ENCODE measurements around the gene VDAC2. TPM values are rescaled to one million over a fixed set of nuclear protein-coding genes. Genes with fewer than 3 reads are reported as not detected.

The VDAC2 gene
- total RNA-seq, 2 experiments from 2014 or later, result 98.6 to 122 TPM

- no peak overlapping the region for H3K27ac Mint-ChIP-seq
- no peaks in the 10 kb centered on the region for H3K36me3 Mint-ChIP-seq (ENCODE audit: low read depth)
- no peaks in the 10 kb centered on the region for H3K9me3 Mint-ChIP-seq
- no peaks in the 10 kb centered on the region for H3K4me1 Mint-ChIP-seq
- H3K4me3 Mint-ChIP-seq, result no peak overlapping the region
- POLR2A ChIA-PET, result no interaction called here
- DNase-seq, result no peak
- CTCF ChIA-PET, result interaction anchor here (3.9 kb wide), 1 partner anchor 10 kb away, joined by 28 read pairs; the partner anchor contains the start of gene COMTD1
- no peaks in the 10 kb centered on the region for H3K27me3 Mint-ChIP-seq
Measured at GRCh38 chr10:75246506-75246905, 35.9 kb downstream of the VDAC2 start.

GRCh38 chr10:75247797-75248196, 37.2 kb downstream of the VDAC2 start:
- CTCF ChIA-PET, result interaction anchor here (3.9 kb wide), 1 partner anchor 11 kb away, joined by 28 read pairs; the partner anchor contains the start of gene COMTD1
- peaks cover 4% of the 10 kb centered on the region for H3K9me3 Mint-ChIP-seq
- POLR2A ChIA-PET, result no interaction called here
- H3K36me3 Mint-ChIP-seq (ENCODE audit: low read depth), result no peaks in the 10 kb centered on the region
- H3K4me1 Mint-ChIP-seq, result no peaks in the 10 kb centered on the region
- H3K4me3 Mint-ChIP-seq, result no peak overlapping the region
- H3K27me3 Mint-ChIP-seq, result no peaks in the 10 kb centered on the region
- no peak for DNase-seq
- H3K27ac Mint-ChIP-seq, result no peak overlapping the region

- no peak for DNase-seq
- Mint-ChIP-seq H3K27ac (no peak overlapping the region), H3K27me3 (no peaks in the 10 kb centered on the region), H3K4me1 (no peaks in the 10 kb centered on the region), H3K4me3 (no peak overlapping the region), H3K9me3 (peaks cover 19% of the 10 kb centered on the region), H3K36me3 (ENCODE audit: low read depth) (peaks cover 4% of the 10 kb centered on the region)
- ChIA-PET CTCF (interaction anchor here (3.9 kb wide), 1 partner anchor 14 kb away, joined by 20 read pairs; the partner anchor contains the start of gene COMTD1), POLR2A (no interaction called here)
Measured at GRCh38 chr10:75250934-75251333, 40.3 kb downstream of the VDAC2 start.

GRCh38 chr10:75253281-75254220, 43.0 kb downstream of the VDAC2 start:
- DNase-seq, result no peak
- Mint-ChIP-seq H3K27ac (no peak overlapping the region), H3K36me3 (ENCODE audit: low read depth) (peaks cover 4% of the 10 kb centered on the region), H3K4me1 (no peaks in the 10 kb centered on the region), H3K4me3 (no peak overlapping the region), H3K27me3 (no peaks in the 10 kb centered on the region), H3K9me3 (peaks cover 19% of the 10 kb centered on the region)
- ChIA-PET POLR2A (no interaction called here), CTCF (interaction anchor here (1.2 kb wide), 1 partner anchor 16 kb away, joined by 3 read pairs; no protein-coding TSS in a partner anchor)

GRCh38 chr10:75254739-75255138, 44.1 kb downstream of the VDAC2 start:
- ChIA-PET POLR2A (no interaction called here), CTCF (no interaction called here)
- Mint-ChIP-seq H3K4me3 (no peak overlapping the region), H3K27ac (no peak overlapping the region), H3K9me3 (peaks cover 19% of the 10 kb centered on the region), H3K4me1 (no peaks in the 10 kb centered on the region), H3K27me3 (no peaks in the 10 kb centered on the region), H3K36me3 (ENCODE audit: low read depth) (peaks cover 4% of the 10 kb centered on the region)
- DNase-seq, result no peak

- Mint-ChIP-seq H3K9me3 (peaks cover 3% of the 10 kb centered on the region), H3K4me3 (no peak overlapping the region), H3K27me3 (no peaks in the 10 kb centered on the region), H3K36me3 (ENCODE audit: low read depth) (no peaks in the 10 kb centered on the region), H3K4me1 (no peaks in the 10 kb centered on the region), H3K27ac (no peak overlapping the region)
- DNase-seq, result no peak
- ChIA-PET CTCF (no interaction called here), POLR2A (no interaction called here)
Measured at GRCh38 chr10:75260990-75261389, 50.4 kb downstream of the VDAC2 start.

GRCh38 chr10:75261813-75262705, 51.5 kb downstream of the VDAC2 start:
- Mint-ChIP-seq H3K27me3 (no peaks in the 10 kb centered on the region), H3K36me3 (ENCODE audit: low read depth) (no peaks in the 10 kb centered on the region), H3K9me3 (peaks cover 3% of the 10 kb centered on the region), H3K4me1 (no peaks in the 10 kb centered on the region), H3K27ac (no peak overlapping the region), H3K4me3 (no peak overlapping the region)
- DNase-seq, result no peak
- POLR2A ChIA-PET, result no interaction called here
- CTCF ChIA-PET, result interaction anchor here (1.5 kb wide), 1 partner anchor 26 kb away, joined by 3 read pairs; the partner anchor contains the start of gene COMTD1

- CTCF ChIA-PET, result interaction anchor here (1.0 kb wide), 1 partner anchor 987 kb away, joined by 3 read pairs; no protein-coding TSS in a partner anchor
Measured at GRCh38 chr10:75263806-75264205, 53.2 kb downstream of the VDAC2 start.

GRCh38 chr10:75265856-75266255, 55.3 kb downstream of the VDAC2 start:
- no peaks in the 10 kb centered on the region for H3K4me1 Mint-ChIP-seq

More at GRCh38 chr10:75263806-75264205, 53.2 kb downstream of the VDAC2 start:
- Mint-ChIP-seq H3K27ac (no peak overlapping the region), H3K4me3 (no peak overlapping the region), H3K27me3 (no peaks in the 10 kb centered on the region), H3K9me3 (peaks cover 3% of the 10 kb centered on the region), H3K4me1 (no peaks in the 10 kb centered on the region), H3K36me3 (ENCODE audit: low read depth) (no peaks in the 10 kb centered on the region)
- POLR2A ChIA-PET, result no interaction called here
- no peak for DNase-seq

GRCh38 chr10:75266945-75267344, 56.3 kb downstream of the VDAC2 start:
- H3K4me1 Mint-ChIP-seq, result no peaks in the 10 kb centered on the region
- no peak overlapping the region for H3K4me3 Mint-ChIP-seq
- DNase-seq, result no peak
- no peaks in the 10 kb centered on the region for H3K36me3 Mint-ChIP-seq (ENCODE audit: low read depth)
- no peaks in the 10 kb centered on the region for H3K27me3 Mint-ChIP-seq
- no peaks in the 10 kb centered on the region for H3K9me3 Mint-ChIP-seq
- POLR2A ChIA-PET, result no interaction called here
- no peak overlapping the region for H3K27ac Mint-ChIP-seq
- CTCF ChIA-PET, result no interaction called here

More at GRCh38 chr10:75265856-75266255, 55.3 kb downstream of the VDAC2 start:
- no peak overlapping the region for H3K4me3 Mint-ChIP-seq
- no peaks in the 10 kb centered on the region for H3K36me3 Mint-ChIP-seq (ENCODE audit: low read depth)
- CTCF ChIA-PET, result no interaction called here
- no peak overlapping the region for H3K27ac Mint-ChIP-seq
- POLR2A ChIA-PET, result no interaction called here
- no peak for DNase-seq
- H3K9me3 Mint-ChIP-seq, result peaks cover under 1% of the 10 kb centered on the region
- no peaks in the 10 kb centered on the region for H3K27me3 Mint-ChIP-seq

- Mint-ChIP-seq H3K4me1 (no peaks in the 10 kb centered on the region), H3K36me3 (ENCODE audit: low read depth) (no peaks in the 10 kb centered on the region), H3K27me3 (no peaks in the 10 kb centered on the region), H3K27ac (no peak overlapping the region), H3K9me3 (no peaks in the 10 kb centered on the region), H3K4me3 (no peak overlapping the region)
- POLR2A ChIA-PET, result interaction anchor here (0.7 kb wide), 1 partner anchor 92 kb away, joined by 3 read pairs; no protein-coding TSS in a partner anchor
- CTCF ChIA-PET, result interaction anchor here (0.6 kb wide), 2 partner anchors 20 to 274 kb away, joined by 3 read pairs; no protein-coding TSS in a partner anchor
- no peak for DNase-seq
Measured at GRCh38 chr10:75269605-75270004, 59.0 kb downstream of the VDAC2 start.

GRCh38 chr10:75272094-75272493, 61.5 kb downstream of the VDAC2 start:
- H3K27ac Mint-ChIP-seq, result no peak overlapping the region
- POLR2A ChIA-PET, result no interaction called here
- no peaks in the 10 kb centered on the region for H3K9me3 Mint-ChIP-seq
- CTCF ChIA-PET, result no interaction called here
- H3K27me3 Mint-ChIP-seq, result no peaks in the 10 kb centered on the region
- no peaks in the 10 kb centered on the region for H3K36me3 Mint-ChIP-seq (ENCODE audit: low read depth)
- no peak for DNase-seq
- no peaks in the 10 kb centered on the region for H3K4me1 Mint-ChIP-seq
- H3K4me3 Mint-ChIP-seq, result no peak overlapping the region

- Mint-ChIP-seq H3K27ac (no peak overlapping the region), H3K36me3 (ENCODE audit: low read depth) (no peaks in the 10 kb centered on the region), H3K27me3 (no peaks in the 10 kb centered on the region), H3K9me3 (no peaks in the 10 kb centered on the region), H3K4me3 (no peak overlapping the region), H3K4me1 (no peaks in the 10 kb centered on the region)
- ChIA-PET POLR2A (no interaction called here), CTCF (no interaction called here)
- DNase-seq, result no peak
Measured at GRCh38 chr10:75272896-75273295, 62.3 kb downstream of the VDAC2 start.

Measured in activated CD4-positive, alpha-beta T cell treated with anti-CD3 and anti-CD28 coated beads, Interleukin-2, amount 10 ng/mL, durations not matched to agents 7 days and 5 days (primary cell).